ENCODE measurements around the gene PDE1C. TPM values are rescaled to one million over a fixed set of nuclear protein-coding genes. Genes with fewer than 3 reads are reported as not detected.

Gene PDE1C
- total and polyA plus RNA-seq, 4 experiments from 2014 or later: not detected

DNA sequence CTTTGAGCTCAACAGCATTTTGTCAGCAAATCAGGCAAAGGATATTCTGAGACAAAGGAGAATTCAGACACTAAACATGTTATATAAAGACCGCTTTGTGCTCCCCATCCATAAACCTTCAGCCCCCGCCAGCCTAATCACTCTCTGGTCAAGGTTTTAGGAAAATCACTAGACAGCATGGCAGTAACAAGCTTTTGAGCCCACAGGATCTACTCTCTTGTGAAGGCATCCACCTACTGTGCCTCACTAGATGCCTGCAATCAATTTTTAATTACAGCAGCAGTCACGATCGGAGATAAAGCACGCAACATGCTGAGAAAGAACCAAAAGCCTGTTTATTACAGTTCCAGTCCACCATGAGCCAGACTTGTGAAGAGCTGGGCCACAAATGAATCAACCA lies 19.1 kb downstream of the PDE1C start:
- H3K27me3 ChIP-seq (ENCODE audit: insufficient read depth, low read length): no peaks in the 10 kb centered on the region
- H3K27ac ChIP-seq (ENCODE audit: low read depth, low read length): no peak overlapping the region
- Mint-ChIP-seq H3K36me3 (no peaks in the 10 kb centered on the region), H3K27ac (no peak overlapping the region), H3K9me3 (peaks cover 0 to 12% (median 3%) of the 10 kb centered on the region in 8 donors), H3K4me3 (no peak overlapping the region), H3K27me3 (no peaks in the 10 kb centered on the region), H3K4me1 (no peaks in the 10 kb centered on the region)
- DNase-seq: no peak
- no peaks in the 10 kb centered on the region for H3K4me1 ChIP-seq (ENCODE audit: insufficient read depth, low read length)
- H3K4me3 ChIP-seq (ENCODE audit: low read length in 2 of 2): no peak overlapping the region
- ChIA-PET POLR2A (ENCODE audit: partially characterized antibody) (no interaction called here), CTCF (ENCODE audit: partially characterized antibody) (no interaction called here)
- intact Hi-C loops (cut with micrococcal nuclease): no loop called here
- H3K36me3 ChIP-seq (ENCODE audit: insufficient read depth, low read length): no peaks in the 10 kb centered on the region
- no peaks in the 10 kb centered on the region for H3K9me3 ChIP-seq (ENCODE audit: control insufficient read depth in 1 of 2, low read length in 2 of 2)

DNA sequence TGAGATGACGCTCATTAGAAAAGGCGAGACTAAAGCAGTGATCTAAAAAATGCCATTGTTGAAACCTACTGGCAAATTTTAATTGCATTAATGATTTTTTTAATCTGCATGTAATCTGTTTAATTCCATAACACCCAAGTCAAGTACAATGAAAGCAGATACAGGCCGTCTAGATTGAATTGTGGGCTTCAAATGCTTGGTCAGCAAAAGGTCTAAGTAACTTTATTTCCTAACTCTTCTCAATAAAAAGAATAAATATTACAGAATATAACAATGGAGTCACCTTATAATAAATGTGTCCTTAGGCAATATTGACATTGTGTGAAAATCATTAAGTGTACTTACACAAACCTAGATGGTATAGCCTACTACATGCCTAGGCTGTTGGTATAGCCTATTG lies 20.6 kb downstream of the PDE1C start:
- Histone ChIP-seq H3K27me3 (ENCODE audit: insufficient read depth, low read length) (no peaks in the 10 kb centered on the region), H3K9me3 (ENCODE audit: control insufficient read depth in 1 of 2, low read length in 2 of 2) (no peaks in the 10 kb centered on the region), H3K27ac (ENCODE audit: low read depth, low read length) (no peak overlapping the region), H3K4me1 (ENCODE audit: insufficient read depth, low read length) (no peaks in the 10 kb centered on the region), H3K36me3 (ENCODE audit: insufficient read depth, low read length) (no peaks in the 10 kb centered on the region), H3K4me3 (ENCODE audit: low read length in 2 of 2) (no peak overlapping the region)
- POLR2A ChIA-PET (ENCODE audit: partially characterized antibody): no interaction called here
- Mint-ChIP-seq H3K9me3 (peaks cover 0 to 12% (median 3%) of the 10 kb centered on the region in 8 donors), H3K4me1 (no peaks in the 10 kb centered on the region), H3K27ac (no peak overlapping the region), H3K27me3 (no peaks in the 10 kb centered on the region), H3K4me3 (no peak overlapping the region), H3K36me3 (no peaks in the 10 kb centered on the region)
- intact Hi-C loops (cut with micrococcal nuclease): no loop called here
- CTCF ChIA-PET (ENCODE audit: partially characterized antibody): no interaction called here
- DNase-seq: no peak

DNA sequence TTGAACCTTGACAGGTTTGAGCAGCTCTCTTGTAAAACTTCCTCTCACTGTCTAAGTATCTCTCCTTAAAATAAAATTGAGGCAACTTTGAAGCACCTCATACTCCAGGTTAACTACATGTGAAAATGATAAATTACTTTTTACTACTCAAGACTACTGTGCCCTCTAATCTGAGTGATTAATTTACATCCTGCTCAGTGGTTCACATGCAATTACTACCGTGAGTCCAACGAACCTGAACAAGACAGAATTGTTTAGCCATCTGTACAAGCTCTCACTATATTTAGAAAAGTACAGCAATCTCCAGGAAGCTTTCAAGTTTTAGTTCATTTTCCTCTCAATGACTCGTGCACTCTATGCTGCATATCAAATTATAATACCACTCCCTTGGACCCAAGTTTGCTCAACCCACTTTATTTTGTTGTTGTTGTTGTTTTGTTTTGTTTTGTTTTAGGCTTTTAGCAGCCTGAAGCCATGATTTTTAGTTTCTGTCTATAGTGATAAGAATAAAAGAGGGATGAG lies 21.2 kb downstream of the PDE1C start:
- Histone ChIP-seq H3K4me3 (ENCODE audit: low read length in 2 of 2) (no peak overlapping the region), H3K27ac (ENCODE audit: low read depth, low read length) (no peak overlapping the region), H3K36me3 (ENCODE audit: insufficient read depth, low read length) (no peaks in the 10 kb centered on the region), H3K27me3 (ENCODE audit: insufficient read depth, low read length) (no peaks in the 10 kb centered on the region), H3K9me3 (ENCODE audit: control insufficient read depth in 1 of 2, low read length in 2 of 2) (no peaks in the 10 kb centered on the region), H3K4me1 (ENCODE audit: insufficient read depth, low read length) (no peaks in the 10 kb centered on the region)
- POLR2A ChIA-PET (ENCODE audit: partially characterized antibody): no interaction called here
- no peaks in the 10 kb centered on the region for H3K27me3 Mint-ChIP-seq
- CTCF ChIA-PET (ENCODE audit: partially characterized antibody): no interaction called here
- peaks cover 0 to 10% (median 3%) of the 10 kb centered on the region in 8 donors for H3K9me3 Mint-ChIP-seq
- H3K4me1 Mint-ChIP-seq: no peaks in the 10 kb centered on the region
- intact Hi-C loops (cut with micrococcal nuclease): no loop called here
- H3K36me3 Mint-ChIP-seq: no peaks in the 10 kb centered on the region
- DNase-seq: no peak
- no peak overlapping the region for H3K4me3 Mint-ChIP-seq
- no peak overlapping the region for H3K27ac Mint-ChIP-seq

DNA sequence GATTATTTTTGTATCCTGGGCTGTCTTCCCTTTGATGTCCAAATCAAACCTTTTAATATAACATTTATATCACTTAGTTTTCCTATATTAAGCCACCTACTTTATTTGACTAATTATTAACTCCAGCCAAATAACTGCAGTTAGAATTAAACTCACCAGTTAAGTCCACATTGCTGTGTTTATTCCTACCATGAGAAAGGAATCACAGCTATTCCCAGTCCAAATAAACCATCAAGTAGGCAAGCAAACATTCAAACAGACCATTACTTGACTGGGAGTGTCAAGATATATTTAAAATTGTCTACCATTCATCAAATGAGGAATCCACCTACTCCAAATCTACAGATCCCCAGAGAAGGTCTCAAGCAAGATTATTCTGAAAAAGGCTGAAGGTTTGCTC lies 22.4 kb downstream of the PDE1C start:
- Histone ChIP-seq H3K27ac (ENCODE audit: low read depth, low read length) (no peak overlapping the region), H3K36me3 (ENCODE audit: insufficient read depth, low read length) (no peaks in the 10 kb centered on the region), H3K9me3 (ENCODE audit: control insufficient read depth in 1 of 2, low read length in 2 of 2) (no peaks in the 10 kb centered on the region), H3K4me3 (ENCODE audit: low read length in 2 of 2) (no peak overlapping the region), H3K27me3 (ENCODE audit: insufficient read depth, low read length) (no peaks in the 10 kb centered on the region), H3K4me1 (ENCODE audit: insufficient read depth, low read length) (no peaks in the 10 kb centered on the region)
- peaks cover 0 to 7% (median 1%) of the 10 kb centered on the region in 8 donors for H3K9me3 Mint-ChIP-seq
- no peaks in the 10 kb centered on the region for H3K4me1 Mint-ChIP-seq
- no peaks in the 10 kb centered on the region for H3K36me3 Mint-ChIP-seq
- intact Hi-C loops (cut with micrococcal nuclease): no loop called here
- H3K27ac Mint-ChIP-seq: no peak overlapping the region
- ChIA-PET CTCF (ENCODE audit: partially characterized antibody) (no interaction called here), POLR2A (ENCODE audit: partially characterized antibody) (no interaction called here)
- H3K4me3 Mint-ChIP-seq: no peak overlapping the region
- no peaks in the 10 kb centered on the region for H3K27me3 Mint-ChIP-seq
- no peak for DNase-seq

DNA sequence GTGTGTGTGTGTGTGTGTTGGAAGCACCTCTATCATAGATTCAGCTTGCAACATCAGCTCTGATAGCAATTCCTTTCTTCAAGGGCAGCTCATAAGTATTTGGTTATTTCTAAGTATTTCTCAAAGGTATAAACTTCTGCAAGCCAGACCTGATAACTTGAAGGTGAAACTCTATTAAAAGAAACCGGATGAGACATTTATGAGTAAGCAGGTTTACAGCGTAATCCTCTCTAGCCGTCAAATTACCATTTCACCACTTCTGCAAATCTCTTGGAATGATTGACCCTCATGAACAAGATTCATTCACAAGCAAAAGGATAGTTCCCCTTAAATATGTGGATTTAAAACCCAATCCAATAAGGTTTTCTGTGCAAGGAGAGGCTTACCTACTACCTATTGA lies 23.1 kb downstream of the PDE1C start:
- H3K4me3 ChIP-seq (ENCODE audit: low read length in 2 of 2): no peak overlapping the region
- CTCF ChIA-PET (ENCODE audit: partially characterized antibody): no interaction called here
- H3K27me3 Mint-ChIP-seq: no peaks in the 10 kb centered on the region

DNA sequence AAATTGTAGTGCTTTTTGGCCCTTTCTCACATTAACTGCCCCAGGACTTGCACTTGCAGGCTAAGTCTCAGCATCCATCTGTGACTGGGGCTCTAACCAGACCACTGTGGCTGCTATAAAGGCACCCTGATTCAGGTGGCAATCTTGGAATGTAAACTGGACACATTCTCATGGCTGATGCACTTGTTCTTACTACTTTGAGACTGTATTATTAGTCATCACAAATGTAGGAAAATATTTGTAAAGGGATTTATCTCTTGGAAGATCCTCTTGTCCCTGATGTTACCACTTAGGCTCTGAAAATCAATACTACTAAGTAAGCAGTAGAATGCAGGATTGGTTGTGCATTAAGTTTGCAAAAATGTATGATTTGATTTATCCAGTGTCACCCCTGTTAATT lies 25.0 kb downstream of the PDE1C start:
- ChIA-PET POLR2A (ENCODE audit: partially characterized antibody) (no interaction called here), CTCF (ENCODE audit: partially characterized antibody) (no interaction called here)
- no peak overlapping the region for H3K27ac Mint-ChIP-seq
- H3K27me3 Mint-ChIP-seq: no peaks in the 10 kb centered on the region
- Histone ChIP-seq H3K27me3 (ENCODE audit: insufficient read depth, low read length) (no peaks in the 10 kb centered on the region), H3K36me3 (ENCODE audit: insufficient read depth, low read length) (no peaks in the 10 kb centered on the region), H3K4me1 (ENCODE audit: insufficient read depth, low read length) (no peaks in the 10 kb centered on the region), H3K9me3 (ENCODE audit: control insufficient read depth in 1 of 2, low read length in 2 of 2) (no peaks in the 10 kb centered on the region), H3K4me3 (ENCODE audit: low read length in 2 of 2) (no peak overlapping the region), H3K27ac (ENCODE audit: low read depth, low read length) (no peak overlapping the region)
- H3K9me3 Mint-ChIP-seq: peaks cover 0 to 10% (median 2%) of the 10 kb centered on the region in 8 donors
- intact Hi-C loops (cut with micrococcal nuclease): no loop called here
- no peaks in the 10 kb centered on the region for H3K36me3 Mint-ChIP-seq
- H3K4me1 Mint-ChIP-seq: no peaks in the 10 kb centered on the region
- DNase-seq: no peak
- no peak overlapping the region for H3K4me3 Mint-ChIP-seq

More for the DNA sequence above, 23.1 kb downstream of the PDE1C start:
- H3K27ac ChIP-seq (ENCODE audit: low read depth, low read length): no peak overlapping the region
- H3K9me3 ChIP-seq (ENCODE audit: control insufficient read depth in 1 of 2, low read length in 2 of 2): no peaks in the 10 kb centered on the region
- Mint-ChIP-seq H3K36me3 (no peaks in the 10 kb centered on the region), H3K27ac (no peak overlapping the region), H3K4me3 (no peak overlapping the region), H3K9me3 (peaks cover 0 to 7% (median 1%) of the 10 kb centered on the region in 8 donors), H3K4me1 (no peaks in the 10 kb centered on the region)
- no peaks in the 10 kb centered on the region for H3K4me1 ChIP-seq (ENCODE audit: insufficient read depth, low read length)
- POLR2A ChIA-PET (ENCODE audit: partially characterized antibody): no interaction called here
- H3K27me3 ChIP-seq (ENCODE audit: insufficient read depth, low read length): no peaks in the 10 kb centered on the region
- H3K36me3 ChIP-seq (ENCODE audit: insufficient read depth, low read length): no peaks in the 10 kb centered on the region
- intact Hi-C loops (cut with micrococcal nuclease): no loop called here
- DNase-seq: no peak

DNA sequence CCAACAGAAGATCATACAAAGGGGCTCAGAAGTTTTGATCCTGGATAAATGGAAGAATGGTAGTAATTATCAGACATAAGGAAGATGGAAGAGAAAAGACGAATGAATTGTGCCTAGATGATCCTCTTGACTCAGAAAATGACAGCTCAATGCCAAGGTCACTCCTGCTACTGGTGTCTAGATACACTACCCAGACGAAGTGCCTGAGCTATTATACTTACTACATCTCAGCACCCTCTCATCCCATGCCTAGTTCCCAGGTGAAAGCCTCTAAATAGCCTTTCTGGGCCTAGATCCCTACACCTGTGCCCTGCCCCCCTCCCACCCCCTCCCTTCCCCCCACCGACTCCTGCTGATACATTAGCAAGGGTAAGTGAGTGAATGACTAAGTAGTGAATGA lies 25.5 kb downstream of the PDE1C start:
- peaks cover 0 to 10% (median 2%) of the 10 kb centered on the region in 8 donors for H3K9me3 Mint-ChIP-seq
- Histone ChIP-seq H3K4me1 (ENCODE audit: insufficient read depth, low read length) (no peaks in the 10 kb centered on the region), H3K9me3 (ENCODE audit: control insufficient read depth in 1 of 2, low read length in 2 of 2) (no peaks in the 10 kb centered on the region), H3K27ac (ENCODE audit: low read depth, low read length) (no peak overlapping the region), H3K27me3 (ENCODE audit: insufficient read depth, low read length) (no peaks in the 10 kb centered on the region), H3K36me3 (ENCODE audit: insufficient read depth, low read length) (no peaks in the 10 kb centered on the region), H3K4me3 (ENCODE audit: low read length in 2 of 2) (no peak overlapping the region)
- intact Hi-C loops (cut with micrococcal nuclease): no loop called here
- no peaks in the 10 kb centered on the region for H3K36me3 Mint-ChIP-seq
- no peak for DNase-seq
- ChIA-PET POLR2A (ENCODE audit: partially characterized antibody) (no interaction called here), CTCF (ENCODE audit: partially characterized antibody) (no interaction called here)
- no peaks in the 10 kb centered on the region for H3K4me1 Mint-ChIP-seq
- no peak overlapping the region for H3K4me3 Mint-ChIP-seq
- no peaks in the 10 kb centered on the region for H3K27me3 Mint-ChIP-seq
- H3K27ac Mint-ChIP-seq: no peak overlapping the region

DNA sequence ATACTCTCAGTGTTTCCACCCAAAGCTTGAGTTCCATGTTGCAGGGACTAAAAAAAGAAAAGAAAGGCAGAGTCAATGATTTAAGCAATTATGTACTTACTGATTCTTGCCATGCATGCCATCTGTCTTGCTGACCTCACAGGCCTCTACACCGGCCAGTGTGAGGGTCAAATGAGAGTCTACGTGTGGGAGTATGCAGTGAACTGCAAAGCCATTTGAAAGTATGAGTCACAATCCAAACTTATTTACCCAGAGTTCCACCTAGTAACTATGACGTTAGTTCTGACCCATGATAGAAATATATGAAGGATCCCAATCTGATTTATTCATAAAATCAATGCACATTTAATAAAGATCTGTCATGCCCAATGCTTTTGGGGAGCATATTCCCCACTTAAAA lies 26.5 kb downstream of the PDE1C start:
- Mint-ChIP-seq H3K27ac (no peak overlapping the region), H3K36me3 (no peaks in the 10 kb centered on the region), H3K27me3 (no peaks in the 10 kb centered on the region), H3K9me3 (peaks cover 0 to 10% (median under 1%) of the 10 kb centered on the region in 8 donors), H3K4me3 (no peak overlapping the region), H3K4me1 (no peaks in the 10 kb centered on the region)
- Histone ChIP-seq H3K9me3 (ENCODE audit: control insufficient read depth in 1 of 2, low read length in 2 of 2) (no peaks in the 10 kb centered on the region), H3K27me3 (ENCODE audit: insufficient read depth, low read length) (no peaks in the 10 kb centered on the region), H3K27ac (ENCODE audit: low read depth, low read length) (no peak overlapping the region), H3K4me1 (ENCODE audit: insufficient read depth, low read length) (no peaks in the 10 kb centered on the region), H3K36me3 (ENCODE audit: insufficient read depth, low read length) (no peaks in the 10 kb centered on the region), H3K4me3 (ENCODE audit: low read length in 2 of 2) (no peak overlapping the region)
- no peak for DNase-seq
- CTCF ChIA-PET (ENCODE audit: partially characterized antibody): no interaction called here
- POLR2A ChIA-PET (ENCODE audit: partially characterized antibody): no interaction called here
- intact Hi-C loops (cut with micrococcal nuclease): no loop called here
